Left lung (tissue), 10 donors: ENCODE results near the gene CABP5. TPM values are rescaled to one million over a fixed set of nuclear protein-coding genes. Genes with fewer than 3 reads are reported as not detected.

Experiments used
- ATAC-seq: fragments of 200-7000 bp; cut with Tn5 transposase; one replicate; pipeline ENCODE4 v1.9.1; 2020; ENCODE audit warnings: moderate library complexity
- DNase-seq, 4 donors: peaks; one replicate each; pipeline ENCODE4 v3.0.0-alpha.2; 2013 to 2020
- H3K27ac ChIP-seq, 2 donors: fragments of 200-600 bp; sonication (generic) in 1 of 2; one replicate each; pipeline versions ENCODE4 v1.5.0 to v1.8.0; 2020 to 2021
- H3K27me3 ChIP-seq, 2 donors: fragments of 200-600 bp; sonication (generic) in 1 of 2; one replicate each; pipeline versions ENCODE4 v1.5.0 to v1.8.0; 2020 to 2021
- H3K36me3 ChIP-seq, 2 donors: fragments of 200-600 bp; sonication (generic) in 1 of 2; one replicate each; pipeline versions ENCODE4 v1.5.0 to v1.8.0; 2020 to 2021
- H3K4me1 ChIP-seq, 2 donors: fragments of 200-600 bp; one replicate each; pipeline ENCODE4 v1.8.0; 2021
- H3K4me3 ChIP-seq, 2 donors: fragments of 200-600 bp; sonication (generic) in 1 of 2; one replicate each; pipeline versions ENCODE4 v1.5.0 to v1.8.0; 2020 to 2021; ENCODE audit warnings: mild to moderate bottlenecking in 1 of 2
- H3K9me3 ChIP-seq, 2 donors: fragments of 200-600 bp; sonication (generic) in 1 of 2; one replicate each; pipeline versions ENCODE4 v1.5.0 to v1.8.0; 2020 to 2021
- intact Hi-C, 2 donors: fragments of 100-400 bp; cut with DNase I; formaldehyde crosslinking; loops; one replicate each; pipeline versions ENCODE4 v1.11.2 to v1.14.2; 2022
- polyA plus RNA-seq, 6 donors: library from polyadenylated mRNA; unstranded; fragments of 120-200 nt; gene quantifications; one replicate each; pipeline ENCODE4 v1.2.1, GENCODE V29; 2013; ENCODE audit not compliant: insufficient read length in 6 of 6
- total RNA-seq, 2 donors: library from RNA; stranded (reverse); fragmentation: NEBNext Ultra II Directional; extraction: Animal tissue kit (Norgen Biotek cat#: 25700); gene quantifications; one replicate each; pipeline ENCODE4 v1.2.1, GENCODE V29; 2021
- TF ChIP-seq, protein P1 (sequence below), 2 donors: fragments of 200-600 bp; sonication (generic) in 1 of 2; IDR thresholded peaks; one replicate each; pipeline versions ENCODE4 v1.5.0 to v1.8.0; 2021; ENCODE audit warnings: antibody characterized with exemption in 2 of 2
- donor health status: DM: no; HTN: yes; CAD: no.
- donor health status: DM: no; HTN: no; CAD: no.

CABP5 gene
- total and polyA plus RNA-seq, 8 donors, result not detected

DNA sequence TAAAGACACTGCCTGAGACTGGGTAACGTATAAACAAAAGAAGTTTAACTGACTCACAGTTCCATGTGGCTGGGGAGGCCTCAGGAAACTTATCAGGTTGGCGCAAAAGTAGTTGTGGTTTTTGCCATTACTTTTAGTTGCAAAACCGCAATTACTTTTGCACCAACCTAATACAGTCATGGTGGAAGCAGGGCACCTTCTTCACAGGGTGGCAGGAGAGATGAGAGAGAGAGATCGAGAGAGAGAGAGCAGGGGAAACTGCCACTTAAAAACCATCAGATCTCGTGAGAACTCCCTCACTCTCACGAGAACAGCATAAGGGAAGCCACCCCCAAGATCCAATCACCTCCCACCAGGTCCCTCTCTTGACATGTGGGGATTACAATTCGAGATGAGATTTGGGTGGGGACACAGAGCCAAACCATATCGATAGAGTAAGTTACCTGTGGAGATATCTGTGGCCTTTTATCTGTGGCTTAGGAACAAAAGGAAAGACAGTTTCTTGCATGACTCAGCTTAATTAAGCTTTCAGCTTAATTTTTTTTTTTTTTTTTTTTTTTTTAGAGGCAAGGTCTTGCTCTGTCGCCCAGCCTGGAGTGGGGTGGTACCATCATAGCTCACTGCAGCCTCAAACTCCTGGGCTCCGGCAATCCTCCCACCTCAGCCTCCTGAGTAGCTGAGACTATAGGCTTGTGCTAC, 7.6 kb upstream of the CABP5 start:
- no peak for ATAC-seq
- H3K9me3 ChIP-seq, result peaks cover 0 to 2% of the 10 kb centered on the region in 2 donors
- no peak overlapping the region for H3K4me3 ChIP-seq
- DNase-seq, result no peak
- H3K27ac ChIP-seq, result no peak overlapping the region
- intact Hi-C loops, result no loop called here
- no peaks in the 10 kb centered on the region for H3K27me3 ChIP-seq
- no peaks in the 10 kb centered on the region for H3K36me3 ChIP-seq
- TF ChIP-seq, protein P1, sequence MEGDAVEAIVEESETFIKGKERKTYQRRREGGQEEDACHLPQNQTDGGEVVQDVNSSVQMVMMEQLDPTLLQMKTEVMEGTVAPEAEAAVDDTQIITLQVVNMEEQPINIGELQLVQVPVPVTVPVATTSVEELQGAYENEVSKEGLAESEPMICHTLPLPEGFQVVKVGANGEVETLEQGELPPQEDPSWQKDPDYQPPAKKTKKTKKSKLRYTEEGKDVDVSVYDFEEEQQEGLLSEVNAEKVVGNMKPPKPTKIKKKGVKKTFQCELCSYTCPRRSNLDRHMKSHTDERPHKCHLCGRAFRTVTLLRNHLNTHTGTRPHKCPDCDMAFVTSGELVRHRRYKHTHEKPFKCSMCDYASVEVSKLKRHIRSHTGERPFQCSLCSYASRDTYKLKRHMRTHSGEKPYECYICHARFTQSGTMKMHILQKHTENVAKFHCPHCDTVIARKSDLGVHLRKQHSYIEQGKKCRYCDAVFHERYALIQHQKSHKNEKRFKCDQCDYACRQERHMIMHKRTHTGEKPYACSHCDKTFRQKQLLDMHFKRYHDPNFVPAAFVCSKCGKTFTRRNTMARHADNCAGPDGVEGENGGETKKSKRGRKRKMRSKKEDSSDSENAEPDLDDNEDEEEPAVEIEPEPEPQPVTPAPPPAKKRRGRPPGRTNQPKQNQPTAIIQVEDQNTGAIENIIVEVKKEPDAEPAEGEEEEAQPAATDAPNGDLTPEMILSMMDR (IDR thresholded peaks at IDR 0.05), result no peak
- no peaks in the 10 kb centered on the region for H3K4me1 ChIP-seq

DNA sequence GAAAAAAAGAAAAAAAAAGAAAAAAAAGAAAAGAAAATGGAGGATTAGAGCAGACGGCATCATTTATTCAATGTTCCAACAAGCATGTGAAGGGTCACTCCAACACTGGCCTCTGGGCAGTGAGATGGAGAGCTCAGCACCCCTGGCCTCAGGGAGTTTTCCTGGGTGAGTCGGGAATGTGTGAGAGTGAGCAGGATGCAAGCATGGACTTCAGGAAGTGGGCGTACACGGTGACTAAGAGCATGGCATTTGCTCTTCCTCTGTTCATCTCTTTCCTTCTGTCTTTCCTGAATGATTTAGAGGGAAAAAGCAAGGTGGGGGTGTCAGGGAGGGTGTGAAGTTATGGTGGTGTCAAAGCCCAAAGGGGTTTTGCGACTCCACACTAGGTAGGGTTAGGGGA, 682 bp upstream of the CABP5 start:
- no peaks in the 10 kb centered on the region for H3K9me3 ChIP-seq
- intact Hi-C loops, result no loop called here
- H3K27ac ChIP-seq, result no peak overlapping the region
- H3K27me3 ChIP-seq, result peaks cover 0 to 19% of the 10 kb centered on the region in 2 donors
- DNase-seq (no peak), ATAC-seq (no peak)
- no peaks in the 10 kb centered on the region for H3K36me3 ChIP-seq
- TF ChIP-seq, protein P1 (IDR thresholded peaks at IDR 0.05), result no peak
- no peaks in the 10 kb centered on the region for H3K4me1 ChIP-seq
- no peak overlapping the region for H3K4me3 ChIP-seq

- intact Hi-C loops, result no loop called here
- no peaks in the 10 kb centered on the region for H3K4me1 ChIP-seq
- H3K27ac ChIP-seq, result no peak overlapping the region
- peaks cover 0 to 11% of the 10 kb centered on the region in 2 donors for H3K9me3 ChIP-seq
- H3K36me3 ChIP-seq, result no peaks in the 10 kb centered on the region
- TF ChIP-seq, protein P1 (IDR thresholded peaks at IDR 0.05), result no peak
- ATAC-seq, result no peak
- no peak for DNase-seq
- peaks cover 0 to 19% of the 10 kb centered on the region in 2 donors for H3K27me3 ChIP-seq
- H3K4me3 ChIP-seq, result no peak overlapping the region
Measured at GRCh38 chr19:48041877-48042580, 1.9 kb downstream of the CABP5 start.

- TF ChIP-seq, protein P1 (IDR thresholded peaks at IDR 0.05), result no peak
- intact Hi-C loops, result no loop called here
- no peak for DNase-seq
- Histone ChIP-seq H3K9me3 (peaks cover 0 to 23% of the 10 kb centered on the region in 2 donors), H3K4me1 (no peaks in the 10 kb centered on the region), H3K4me3 (no peak overlapping the region), H3K27me3 (peaks cover 0 to 17% of the 10 kb centered on the region in 2 donors), H3K27ac (no peak overlapping the region), H3K36me3 (no peaks in the 10 kb centered on the region)
- no peak for ATAC-seq
Measured at GRCh38 chr19:48036765-48037164, 7.1 kb downstream of the CABP5 start.

GRCh38 chr19:48033604-48034003, 10.3 kb downstream of the CABP5 start:
- DNase-seq (no peak), ATAC-seq (no peak)
- intact Hi-C loops, result no loop called here
- H3K4me3 ChIP-seq, result no peak overlapping the region
- peaks cover 0 to 38% of the 10 kb centered on the region in 2 donors for H3K27me3 ChIP-seq
- H3K27ac ChIP-seq, result no peak overlapping the region
- H3K4me1 ChIP-seq, result no peaks in the 10 kb centered on the region
- H3K36me3 ChIP-seq, result no peaks in the 10 kb centered on the region
- H3K9me3 ChIP-seq, result peaks cover 0 to 23% of the 10 kb centered on the region in 2 donors
- TF ChIP-seq, protein P1 (IDR thresholded peaks at IDR 0.05), result no peak
